ENCODE measurements around the gene PRKD2. TPM values are rescaled to one million over a fixed set of nuclear protein-coding genes. Genes with fewer than 3 reads are reported as not detected.

The PRKD2 gene
- total RNA-seq, 1 experiment from 2014 or later, result 88.5 TPM

GRCh38 chr19:46698395-46699321 is 18.3 kb downstream of the PRKD2 start:
- Histone ChIP-seq H3K9me2 (ENCODE audit: insufficient read depth) (no peaks in the 10 kb centered on the region), H3K4me1 (replicated peaks; ENCODE audit: insufficient read depth) (no peaks in the 10 kb centered on the region), H3F3A (ENCODE audit: insufficient read depth, low read depth) (peaks cover 7% of the 10 kb centered on the region; the same call in 1 of the 2 replicates), H3K27me3 (ENCODE audit: insufficient read depth, low read depth) (no peaks in the 10 kb centered on the region), H3K36me3 (ENCODE audit: low read depth) (peaks cover 55% of the 10 kb centered on the region), H3K79me2 (ENCODE audit: low read depth) (no peaks in the 10 kb centered on the region), H2AFZ (no peak overlapping the region), H3K9me3 (ENCODE audit: insufficient read depth, low read depth) (no peaks in the 10 kb centered on the region), H4K20me1 (ENCODE audit: insufficient read depth) (no peaks in the 10 kb centered on the region), H3K27ac (no peak overlapping the region), H3K4me2 (no peak overlapping the region), H3K4me3 (no peak overlapping the region)
- TF ChIP-seq EZH2 (IDR thresholded peaks at IDR 0.05; ENCODE audit: low read depth), result no peak
- TF ChIP-seq CTCF (conservative IDR thresholded peaks at IDR 0.05), result no peak
- DNase-seq, result no peak
- intact Hi-C loops (cut with micrococcal nuclease; ENCODE audit: unreplicated experiment), result no loop called here
- ChIA-PET CTCF (no interaction called here), POLR2A (ENCODE audit: unreplicated experiment) (no interaction called here)
- no TSS peak for BruUV-seq (replicated peaks)

GRCh38 chr19:46697204-46697960 is 19.5 kb downstream of the PRKD2 start:
- Histone ChIP-seq H3F3A (ENCODE audit: insufficient read depth, low read depth) (peaks cover 10% of the 10 kb centered on the region; the same call in 1 of the 2 replicates), H2AFZ (no peak overlapping the region), H3K4me2 (no peak overlapping the region), H3K4me1 (replicated peaks; ENCODE audit: insufficient read depth) (no peaks in the 10 kb centered on the region), H4K20me1 (ENCODE audit: insufficient read depth) (no peaks in the 10 kb centered on the region), H3K36me3 (ENCODE audit: low read depth) (peaks cover 56% of the 10 kb centered on the region), H3K4me3 (no peak overlapping the region), H3K9me3 (ENCODE audit: insufficient read depth, low read depth) (no peaks in the 10 kb centered on the region), H3K79me2 (ENCODE audit: low read depth) (no peaks in the 10 kb centered on the region), H3K27ac (no peak overlapping the region), H3K9me2 (ENCODE audit: insufficient read depth) (no peaks in the 10 kb centered on the region), H3K27me3 (ENCODE audit: insufficient read depth, low read depth) (no peaks in the 10 kb centered on the region)
- TF ChIP-seq EZH2 (IDR thresholded peaks at IDR 0.05; ENCODE audit: low read depth) (no peak), CTCF (conservative IDR thresholded peaks at IDR 0.05) (no peak)
- ChIA-PET CTCF (no interaction called here), POLR2A (ENCODE audit: unreplicated experiment) (interaction anchor here (0.6 kb wide), 1 partner anchor 20 kb away, joined by 3 read pairs; no protein-coding TSS in a partner anchor)
- intact Hi-C loops (cut with micrococcal nuclease; ENCODE audit: unreplicated experiment), result no loop called here
- no peak for DNase-seq
- BruUV-seq (replicated peaks), result no TSS peak

GRCh38 chr19:46696866-46697203 is 20.1 kb downstream of the PRKD2 start:
- no peaks in the 10 kb centered on the region for H3K4me1 ChIP-seq (replicated peaks; ENCODE audit: insufficient read depth)
- intact Hi-C loops (cut with micrococcal nuclease; ENCODE audit: unreplicated experiment), result no loop called here
- H3K79me2 ChIP-seq (ENCODE audit: low read depth), result no peaks in the 10 kb centered on the region
- no peak overlapping the region for H3K4me3 ChIP-seq
- TF ChIP-seq EZH2 (IDR thresholded peaks at IDR 0.05; ENCODE audit: low read depth) (no peak), CTCF (conservative IDR thresholded peaks at IDR 0.05) (no peak)
- POLR2A ChIA-PET (ENCODE audit: unreplicated experiment), result interaction anchor here (0.6 kb wide), 1 partner anchor 19 kb away, joined by 3 read pairs; no protein-coding TSS in a partner anchor
- no peak overlapping the region for H3K27ac ChIP-seq
- no peak for DNase-seq
- peaks cover 11% of the 10 kb centered on the region; the same call in 1 of the 2 replicates for H3F3A ChIP-seq (ENCODE audit: insufficient read depth, low read depth)
- no peaks in the 10 kb centered on the region for H3K9me2 ChIP-seq (ENCODE audit: insufficient read depth)
- no peaks in the 10 kb centered on the region for H3K27me3 ChIP-seq (ENCODE audit: insufficient read depth, low read depth)
- BruUV-seq (replicated peaks), result no TSS peak
- CTCF ChIA-PET, result interaction anchor here (0.6 kb wide), 1 partner anchor 47 kb away, joined by 3 read pairs; no protein-coding TSS in a partner anchor
- no peaks in the 10 kb centered on the region for H4K20me1 ChIP-seq (ENCODE audit: insufficient read depth)
- no peak overlapping the region for H3K4me2 ChIP-seq
- H3K36me3 ChIP-seq (ENCODE audit: low read depth), result peaks cover 56% of the 10 kb centered on the region
- no peak overlapping the region for H2AFZ ChIP-seq
- no peaks in the 10 kb centered on the region for H3K9me3 ChIP-seq (ENCODE audit: insufficient read depth, low read depth)
